Measurements from ENCODE around the gene TUNAR.

TUNAR gene

GRCh38 chr14:95876761-95877538 is at the start of gene TUNAR:
Gene TUNAR, plus strand, starts transcription at chr14:95876832.
- ChIA-PET POLR2A (no interaction called here), CTCF (no interaction called here)
- TF ChIP-seq CTCF (IDR thresholded peaks at IDR 0.05; ENCODE audit: insufficient read depth, low read length, missing control alignments): no peak
- no peak for DNase-seq (ENCODE audit: low read depth, low spot score)
- no peak within 1 kb of the TSS for H3K4me3 ChIP-seq (ENCODE audit: low read depth, low read length)

- DNase-seq (ENCODE audit: low read depth, low spot score): no peak
- H3K4me3 ChIP-seq (ENCODE audit: low read depth, low read length): no peak overlapping the region
- TF ChIP-seq CTCF (IDR thresholded peaks at IDR 0.05; ENCODE audit: insufficient read depth, low read length, missing control alignments): no peak
- ChIA-PET POLR2A (no interaction called here), CTCF (no interaction called here)
Measured at GRCh38 chr14:95828649-95829265, 47.9 kb upstream of the TUNAR start.

- H3K4me3 ChIP-seq (ENCODE audit: low read depth, low read length): no peak overlapping the region
- ChIA-PET CTCF (no interaction called here), POLR2A (no interaction called here)
- no peak for TF ChIP-seq CTCF (IDR thresholded peaks at IDR 0.05; ENCODE audit: insufficient read depth, low read length, missing control alignments)
- DNase-seq (ENCODE audit: low read depth, low spot score): no peak
Measured at GRCh38 chr14:95829321-95829720, 47.3 kb upstream of the TUNAR start.

GRCh38 chr14:95830386-95830785 is 46.2 kb upstream of the TUNAR start:
- no peak for TF ChIP-seq CTCF (IDR thresholded peaks at IDR 0.05; ENCODE audit: insufficient read depth, low read length, missing control alignments)
- ChIA-PET CTCF (no interaction called here), POLR2A (no interaction called here)
- DNase-seq (ENCODE audit: low read depth, low spot score): no peak
- H3K4me3 ChIP-seq (ENCODE audit: low read depth, low read length): no peak overlapping the region

- TF ChIP-seq CTCF (IDR thresholded peaks at IDR 0.05; ENCODE audit: insufficient read depth, low read length, missing control alignments): no peak
- CTCF ChIA-PET: no interaction called here
- H3K4me3 ChIP-seq (ENCODE audit: low read depth, low read length): no peak overlapping the region
- POLR2A ChIA-PET: no interaction called here
- DNase-seq (ENCODE audit: low read depth, low spot score): no peak
Measured at GRCh38 chr14:95831041-95831440, 45.6 kb upstream of the TUNAR start.

- DNase-seq (ENCODE audit: low read depth, low spot score): no peak
- ChIA-PET CTCF (no interaction called here), POLR2A (no interaction called here)
- H3K4me3 ChIP-seq (ENCODE audit: low read depth, low read length): no peak overlapping the region
- no peak for TF ChIP-seq CTCF (IDR thresholded peaks at IDR 0.05; ENCODE audit: insufficient read depth, low read length, missing control alignments)
Measured at GRCh38 chr14:95831468-95831867, 45.2 kb upstream of the TUNAR start.

Measured in AG04449 (cell line).